HTR-8/SVneo (cell line): ENCODE measurements around the gene DAPK1.

Source experiments
- DNase-seq: peaks from one replicate; pipeline ENCODE4 v3.0.0; 2011; ENCODE audit warnings: low spot score, mixed read lengths; ENCODE audit not compliant: insufficient read length
- FAIRE-seq: peaks from 2 replicates; lab custom pipeline; 2011; peaks lifted over from hg19 to GRCh38; lab: Jason Lieb, UNC

Gene DAPK1

GRCh38 chr9:87515588-87516221, 18.0 kb downstream of the DAPK1 start:
- DNase-seq = no peak
- no peak for FAIRE-seq

GRCh38 chr9:87516222-87516925, 18.7 kb downstream of the DAPK1 start:
- FAIRE-seq (no peak), DNase-seq (no peak)

GRCh38 chr9:87516926-87517290, 19.2 kb downstream of the DAPK1 start:
- no peak for DNase-seq

GRCh38 chr9:87517732-87518131, 20.1 kb downstream of the DAPK1 start:
- no peak for DNase-seq
- no peak for FAIRE-seq

More at GRCh38 chr9:87516926-87517290, 19.2 kb downstream of the DAPK1 start:
- FAIRE-seq = no peak

- DNase-seq (no peak), FAIRE-seq (no peak)
Measured at GRCh38 chr9:87518702-87519335, 21.2 kb downstream of the DAPK1 start.

GRCh38 chr9:87519461-87519860, 21.8 kb downstream of the DAPK1 start:
- FAIRE-seq (no peak), DNase-seq (no peak)

GRCh38 chr9:87520172-87520683, 22.6 kb downstream of the DAPK1 start:
- no peak for DNase-seq
- no peak for FAIRE-seq

GRCh38 chr9:87521834-87522233, 24.2 kb downstream of the DAPK1 start:
- FAIRE-seq (no peak), DNase-seq (no peak)

- DNase-seq = no peak
- no peak for FAIRE-seq
Measured at GRCh38 chr9:87524061-87524460, 26.4 kb downstream of the DAPK1 start.

GRCh38 chr9:87525546-87526303, 28.1 kb downstream of the DAPK1 start:
- FAIRE-seq = no peak
- DNase-seq = no peak

GRCh38 chr9:87527211-87527916, 29.7 kb downstream of the DAPK1 start:
- DNase-seq = no peak
- FAIRE-seq = no peak

- no peak for DNase-seq
- no peak for FAIRE-seq
Measured at GRCh38 chr9:87528969-87529368, 31.3 kb downstream of the DAPK1 start.

- no peak for DNase-seq
Measured at GRCh38 chr9:87529671-87530070, 32.0 kb downstream of the DAPK1 start.

GRCh38 chr9:87530716-87531115, 33.0 kb downstream of the DAPK1 start:
- DNase-seq (no peak), FAIRE-seq (no peak)

More at GRCh38 chr9:87529671-87530070, 32.0 kb downstream of the DAPK1 start:
- FAIRE-seq = no peak

- FAIRE-seq (no peak), DNase-seq (no peak)
Measured at GRCh38 chr9:87531370-87532295, 34.0 kb downstream of the DAPK1 start.

GRCh38 chr9:87533271-87533670, 35.6 kb downstream of the DAPK1 start:
- DNase-seq (no peak), FAIRE-seq (no peak)

- no peak for FAIRE-seq
Measured at GRCh38 chr9:87534036-87534435, 36.4 kb downstream of the DAPK1 start.

GRCh38 chr9:87534957-87535356, 37.3 kb downstream of the DAPK1 start:
- DNase-seq = no peak
- FAIRE-seq = no peak

More at GRCh38 chr9:87534036-87534435, 36.4 kb downstream of the DAPK1 start:
- DNase-seq = no peak
